Tibial artery (tissue), 4 donors: Measurements from ENCODE around the gene PIK3C2B.

Source experiments
- DNase-seq, 2 donors: peaks; one replicate each; pipeline ENCODE4 v3.0.0-alpha.2; 2019
- H3K27ac ChIP-seq, 2 donors: fragments of 200-600 bp; sonication (generic) in 1 of 2; 1 replicate in 1 of 2; 2 replicates in 1 of 2; pipeline ENCODE4 v1.5.1; 2018 to 2019; ENCODE audit warnings: mild to moderate bottlenecking in 1 of 2
- H3K27me3 ChIP-seq, 2 donors: fragments of 200-600 bp; sonication (generic) in 1 of 2; one replicate each; pipeline versions ENCODE4 v1.5.1 to v1.6.0; 2016 to 2019
- H3K36me3 ChIP-seq, 3 donors: fragments of 200-600 bp; sonication (generic) in 2 of 3; one replicate each; pipeline ENCODE4 v1.5.1; 2016 to 2019; ENCODE audit warnings: mild to moderate bottlenecking in 2 of 3
- H3K4me1 ChIP-seq, 4 donors: fragments of 200-600 bp; sonication (generic) in 2 of 4; 1 replicate in 3 of 4; 2 replicates in 1 of 4; pipeline ENCODE4 v1.5.1; 2016 to 2019
- H3K4me3 ChIP-seq, 2 donors: fragments of 200-600 bp; sonication (generic) in 1 of 2; 1 replicate in 1 of 2; 2 replicates in 1 of 2; pipeline ENCODE4 v1.5.1; 2018 to 2019; ENCODE audit warnings: mild to moderate bottlenecking in 2 of 2
- H3K9me3 ChIP-seq, 3 donors: fragments of 200-600 bp; sonication (generic) in 1 of 3; one replicate each; pipeline ENCODE4 v1.5.1; 2016 to 2019
- CTCF ChIP-seq, 2 experiments: fragments of 200-600 bp in 1 of 2; fragments of 450-650 bp in 1 of 2; IDR thresholded peaks; one replicate each; pipeline ENCODE4 v1.5.1; 2017 to 2019; ENCODE audit warnings: antibody characterized with exemption in 2 of 2, mild to moderate bottlenecking in 1 of 2, moderate library complexity in 1 of 2
- intact Hi-C: fragments of 100-400 bp; cut with DNase I; formaldehyde crosslinking; loops from one replicate; pipeline ENCODE4 v1.15.0; 2023; ENCODE audit warnings: low total_unique reads

PIK3C2B gene

GRCh38 chr1:204511366-204511765 lies 16.8 kb upstream of the PIK3C2B start:
- DNase-seq, result no peak
- intact Hi-C loops, result no loop called here
- Histone ChIP-seq H3K4me3 (no peak overlapping the region), H3K36me3 (no peaks in the 10 kb centered on the region), H3K27ac (no peak overlapping the region), H3K4me1 (peaks cover 0 to 13% (median 2%) of the 10 kb centered on the region in 4 donors), H3K9me3 (no peaks in the 10 kb centered on the region), H3K27me3 (no peaks in the 10 kb centered on the region)
- TF ChIP-seq CTCF (IDR thresholded peaks at IDR 0.05), result no peak

- no peak overlapping the region for H3K27ac ChIP-seq
- H3K9me3 ChIP-seq, result no peaks in the 10 kb centered on the region
- H3K4me3 ChIP-seq, result no peak overlapping the region
- no peaks in the 10 kb centered on the region for H3K27me3 ChIP-seq
- DNase-seq, result no peak
- intact Hi-C loops, result no loop called here
- TF ChIP-seq CTCF (IDR thresholded peaks at IDR 0.05), result no peak
- peaks cover 0 to 15% (median 1%) of the 10 kb centered on the region in 4 donors for H3K4me1 ChIP-seq
- no peaks in the 10 kb centered on the region for H3K36me3 ChIP-seq
These were observed 14.6 kb upstream of the PIK3C2B start for GRCh38 chr1:204509186-204509635.

GRCh38 chr1:204507317-204508105 lies 12.9 kb upstream of the PIK3C2B start:
- peak overlapping the region; percentile 87 to 93 for H3K27ac ChIP-seq
- H3K9me3 ChIP-seq, result no peaks in the 10 kb centered on the region
- intact Hi-C loops, result no loop called here
- peak in 1 of 2 experiments; percentile 10 for TF ChIP-seq CTCF (IDR thresholded peaks at IDR 0.05)
- H3K4me3 ChIP-seq, result peak overlapping the region; percentile 53 to 60
- no peaks in the 10 kb centered on the region for H3K27me3 ChIP-seq
- H3K36me3 ChIP-seq, result no peaks in the 10 kb centered on the region
- peaks cover 0 to 15% (median 1%) of the 10 kb centered on the region in 4 donors for H3K4me1 ChIP-seq
- no peak for DNase-seq

- Histone ChIP-seq H3K9me3 (no peaks in the 10 kb centered on the region), H3K27ac (peak overlapping the region; percentile 87 to 93), H3K36me3 (no peaks in the 10 kb centered on the region), H3K4me3 (peak overlapping the region; percentile 53 to 60), H3K27me3 (no peaks in the 10 kb centered on the region), H3K4me1 (peaks cover 0 to 15% (median 1%) of the 10 kb centered on the region in 4 donors)
- intact Hi-C loops, result no loop called here
- peak; percentile 86 to 91 for DNase-seq
- no peak for TF ChIP-seq CTCF (IDR thresholded peaks at IDR 0.05)
These were observed 12.3 kb upstream of the PIK3C2B start for GRCh38 chr1:204506969-204507316.

- peak overlapping the region; percentile 53 to 60 for H3K4me3 ChIP-seq
- DNase-seq, result peak; percentile 75 to 78
- no peak for TF ChIP-seq CTCF (IDR thresholded peaks at IDR 0.05)
- intact Hi-C loops, result no loop called here
- H3K9me3 ChIP-seq, result no peaks in the 10 kb centered on the region
- peaks cover 0 to 15% (median 1%) of the 10 kb centered on the region in 4 donors for H3K4me1 ChIP-seq
- H3K36me3 ChIP-seq, result no peaks in the 10 kb centered on the region
- H3K27ac ChIP-seq, result peak overlapping the region; percentile 87 to 93
- no peaks in the 10 kb centered on the region for H3K27me3 ChIP-seq
These were observed 11.8 kb upstream of the PIK3C2B start for GRCh38 chr1:204506201-204506968.
